GM12878 (cell line): ENCODE measurements around the gene CD164L2. TPM values are rescaled to one million over a fixed set of nuclear protein-coding genes. Genes with fewer than 3 reads are reported as not detected.

Source experiments
- BHLHE40 ChIP-seq, 2 experiments: fragments of 450-650 bp in 1 of 2; IDR thresholded peaks; 2 replicates each; pipeline ENCODE4 v1.6.1; 2011 to 2017; ENCODE audit warnings: low read depth in 2 of 2, borderline replicate concordance in 1 of 2, improper control_type of control experiment in 1 of 2, low read length in 1 of 2, mild to moderate bottlenecking in 1 of 2
- CUX1 ChIP-seq: IDR thresholded peaks from 2 replicates; pipeline ENCODE4 v1.6.1; 2012; ENCODE audit warnings: improper control_type of control experiment, low read depth, low read length; ENCODE audit not compliant: insufficient replicate concordance
- E2F4 ChIP-seq: IDR thresholded peaks from 2 replicates; pipeline ENCODE4 v1.6.1; 2012; ENCODE audit warnings: low read depth, low read length, improper control_type of control experiment
- ESRRA ChIP-seq: IDR thresholded peaks from 2 replicates; pipeline ENCODE4 v1.6.1; 2012; ENCODE audit warnings: mild to moderate bottlenecking, low read length, improper control_type of control experiment
- HDAC6 ChIP-seq: fragments of 200-600 bp; sonication (generic); IDR thresholded peaks from one replicate; pipeline ENCODE4 v1.8.0; 2017; ENCODE audit warnings: antibody characterized with exemption; ENCODE audit not compliant: unreplicated experiment
- IKZF2 ChIP-seq, 2 experiments: fragments of 450-650 bp; IDR thresholded peaks; 2 replicates each; pipeline ENCODE4 v1.6.1; 2017; ENCODE audit warnings: mild to moderate bottlenecking in 2 of 2, moderate library complexity in 2 of 2
- KDM1A ChIP-seq: fragments of 200-600 bp; sonication (generic); IDR thresholded peaks from 2 replicates; pipeline ENCODE4 v1.6.1; 2016; ENCODE audit warnings: borderline replicate concordance
- LARP7 ChIP-seq: fragments of 450-650 bp; IDR thresholded peaks from 2 replicates; pipeline ENCODE4 v1.6.1; 2017; ENCODE audit warnings: mild to moderate bottlenecking
- MLLT1 ChIP-seq: fragments of 450-650 bp; IDR thresholded peaks from 2 replicates; pipeline ENCODE4 v1.6.1; 2016; ENCODE audit warnings: mild to moderate bottlenecking
- POLR2AphosphoS2 ChIP-seq: IDR thresholded peaks from 2 replicates; pipeline ENCODE4 v1.6.1; 2011; ENCODE audit warnings: low read depth, mild to moderate bottlenecking, low read length, improper control_type of control experiment, moderate library complexity
- SIN3A ChIP-seq: IDR thresholded peaks from 2 replicates; pipeline ENCODE4 v1.6.1; 2012; ENCODE audit warnings: low read depth, low read length, improper control_type of control experiment
- ZBED1 ChIP-seq: IDR thresholded peaks from 2 replicates; pipeline ENCODE4 v1.6.1; 2016; ENCODE audit warnings: borderline replicate concordance
- ZNF217 ChIP-seq: fragments of 450-650 bp; IDR thresholded peaks from 2 replicates; pipeline ENCODE4 v1.6.1; 2017; ENCODE audit warnings: antibody characterized with exemption, mild to moderate bottlenecking
- ZNF592 ChIP-seq: fragments of 450-650 bp; IDR thresholded peaks from 2 replicates; pipeline ENCODE4 v1.6.1; 2017; ENCODE audit warnings: mild to moderate bottlenecking, moderate library complexity
- polyA plus RNA-seq, 11 experiments: library from polyadenylated mRNA; depleted of rRNA in 4 of 11; unstranded in 6 of 11; stranded (reverse) in 5 of 11; fragments of >200 nt; fragmentation: Nextera tagmentation in 4 of 11; fragmentation: Illumina TruSeq in 1 of 11; extraction: Ambion mirVana in 4 of 11; extraction: Trizol in 1 of 11; gene quantifications; 1 replicate in 1 of 11; 2 replicates in 10 of 11; pipeline versions ENCODE4 v1.2.1 to v1.2.3, GENCODE V29; 2011 to 2016; ENCODE audit warnings: inconsistent platforms in 2 of 11, missing spikeins in 2 of 11, low read depth in 1 of 11
- total RNA-seq, 4 experiments: library from RNA; depleted of rRNA in 3 of 4; stranded (reverse); fragments of >200 nt in 3 of 4; fragmentation: Illumina TruSeq in 1 of 4; extraction: Trizol in 1 of 4; gene quantifications; 2 replicates each; pipeline versions ENCODE4 v1.2.1 to v1.2.3, GENCODE V29; 2013 to 2021

Gene CD164L2
- total and polyA plus RNA-seq, 10 of the 15 experiments (the other 5 are each of a cell fraction or from before 2014, with no cell fraction given) = not detected

GRCh38 chr1:27366411-27367159 lies 16.5 kb downstream of the CD164L2 start, which contains the start of gene MAP3K6 (continued):
- TF ChIP-seq POLR2AphosphoS2 (no peak), E2F4 (no peak), HDAC6 (no peak), ZNF592 (no peak), SIN3A (no peak), KDM1A (no peak), BHLHE40 (IDR thresholded peaks at IDR 0.05; ENCODE audit: borderline replicate concordance in 1 of 2, low read depth in 2 of 2, low read length in 1 of 2) (peak; percentile 23 to 51; a peak in 1 of 4 replicates), IKZF2 (IDR thresholded peaks at IDR 0.05) (peak; percentile 69 to 72), CUX1 (no peak), ZBED1 (no peak), ESRRA (no peak), MLLT1 (no peak), LARP7 (peak; percentile 81), ZNF217 (peak; percentile 65; the same call in 1 of the 2 replicates)
